ENCODE data around the gene CDHR3.

Gene CDHR3

DNA sequence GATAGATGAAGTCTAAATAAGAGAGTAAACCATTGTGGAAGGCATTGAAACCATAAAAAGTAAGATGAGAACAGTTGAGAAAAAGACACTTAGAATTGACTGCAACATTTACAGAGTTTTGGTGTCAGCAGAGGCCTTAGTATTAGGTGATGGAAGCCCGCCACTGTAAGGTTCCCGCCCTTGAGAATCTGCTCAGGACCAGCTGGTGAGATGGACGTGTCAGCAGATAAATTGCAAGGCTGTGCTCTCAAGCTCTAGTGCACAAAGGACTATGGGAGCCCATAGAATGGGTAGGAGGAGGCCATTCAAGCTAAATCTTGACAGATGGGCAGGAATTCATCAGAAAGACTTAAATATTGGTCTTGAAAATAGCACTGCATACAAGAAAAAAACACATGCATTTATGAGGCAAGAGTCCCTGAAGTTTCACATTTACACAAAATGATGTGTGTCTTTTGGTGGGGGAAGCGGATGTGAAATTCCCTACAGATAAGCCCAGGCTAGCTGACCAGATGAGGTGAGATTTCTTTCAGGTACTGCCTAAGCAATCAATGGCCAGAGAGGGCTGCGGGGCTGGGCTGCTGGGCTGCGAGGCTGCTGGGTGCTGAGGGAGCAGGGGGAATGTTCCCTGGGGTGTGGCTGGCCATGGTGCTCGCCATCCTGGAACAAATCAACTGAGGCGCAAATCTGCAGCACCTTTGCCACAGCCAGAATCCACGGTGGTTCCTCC, 106.6 kb downstream of the CDHR3 start:
- no peak for DNase-seq

DNA sequence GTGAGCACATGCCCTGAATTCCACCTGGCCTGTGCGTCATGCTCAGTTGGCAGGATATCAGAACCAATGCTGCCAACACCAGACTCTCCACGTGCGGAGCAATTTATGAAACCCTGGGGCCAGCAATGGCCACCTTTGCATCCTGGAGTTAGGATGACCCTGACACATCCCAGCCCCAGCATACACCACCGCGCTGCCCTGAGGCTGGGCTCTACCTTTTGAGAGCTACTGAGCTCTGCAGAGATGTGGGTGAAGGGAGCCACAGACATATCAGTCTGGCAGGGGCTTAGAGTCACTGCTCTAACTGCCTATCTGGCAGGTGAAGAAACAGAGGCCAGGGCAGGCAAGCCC, 107.1 kb downstream of the CDHR3 start:
- no peak for DNase-seq

DNA sequence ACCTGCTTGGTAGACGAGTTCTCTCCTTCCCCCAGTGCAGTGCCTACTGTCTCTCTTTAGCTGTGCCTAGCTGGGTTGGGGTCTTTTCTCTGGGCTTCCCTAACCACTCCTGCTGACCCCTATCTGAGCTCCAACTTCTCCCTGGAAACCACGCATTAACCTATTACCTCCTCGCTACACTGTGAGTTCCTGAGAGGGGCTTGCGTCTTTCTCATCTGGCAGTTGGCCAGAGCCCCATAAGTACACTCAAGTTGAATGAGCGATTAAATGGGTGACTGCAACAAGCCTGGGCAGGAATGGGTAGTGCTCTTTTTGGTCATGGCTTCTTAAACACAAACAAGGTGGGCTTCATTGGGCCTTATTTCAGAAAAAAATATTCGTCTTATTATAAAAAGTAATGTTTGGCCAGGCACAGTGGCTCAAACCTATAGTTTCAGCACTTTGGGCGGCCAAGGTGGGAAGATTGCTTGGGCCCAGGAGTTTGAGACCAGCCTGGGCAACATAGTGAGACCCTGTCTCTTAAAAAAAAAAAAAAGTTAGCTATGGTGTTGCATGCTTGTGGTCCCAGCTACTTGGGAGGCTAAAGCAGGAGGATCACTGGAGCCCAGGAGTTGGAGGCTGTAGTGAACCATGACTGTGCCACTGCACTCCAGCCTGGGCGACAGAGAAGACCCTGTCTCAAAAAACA, 107.6 kb downstream of the CDHR3 start:
- no peak for DNase-seq

DNA sequence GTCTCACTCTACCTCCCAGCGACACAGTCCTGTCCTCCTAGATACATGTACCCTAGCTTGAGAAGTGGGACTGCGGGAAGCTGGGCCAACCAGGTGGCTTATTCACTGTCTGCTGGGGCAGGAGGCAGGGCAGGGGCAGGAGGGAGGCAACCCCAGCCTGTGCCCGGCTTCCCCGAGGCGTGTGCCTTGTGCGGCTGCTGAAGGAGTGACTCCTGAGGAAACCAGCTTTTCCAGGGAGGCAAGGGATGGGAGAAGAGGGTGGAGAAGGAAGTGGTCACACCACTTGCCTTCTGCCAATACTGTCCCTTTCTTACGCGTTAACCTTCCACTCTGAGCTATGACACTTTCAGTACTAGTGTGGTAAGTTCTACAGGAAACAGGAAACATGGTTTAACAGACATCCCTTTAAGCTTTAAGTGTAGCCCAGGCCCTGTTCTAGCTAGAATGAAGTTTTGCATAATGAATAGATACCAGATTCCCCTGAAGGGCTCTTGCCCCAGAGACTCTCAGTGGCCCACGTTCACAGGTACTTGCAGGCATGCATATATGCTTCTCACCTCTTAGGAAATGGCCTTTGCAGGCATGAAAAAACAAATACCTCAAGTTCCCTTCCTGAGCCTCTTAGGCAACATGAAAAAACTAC, 108.4 kb downstream of the CDHR3 start:
- peak; percentile 89 for DNase-seq

DNA sequence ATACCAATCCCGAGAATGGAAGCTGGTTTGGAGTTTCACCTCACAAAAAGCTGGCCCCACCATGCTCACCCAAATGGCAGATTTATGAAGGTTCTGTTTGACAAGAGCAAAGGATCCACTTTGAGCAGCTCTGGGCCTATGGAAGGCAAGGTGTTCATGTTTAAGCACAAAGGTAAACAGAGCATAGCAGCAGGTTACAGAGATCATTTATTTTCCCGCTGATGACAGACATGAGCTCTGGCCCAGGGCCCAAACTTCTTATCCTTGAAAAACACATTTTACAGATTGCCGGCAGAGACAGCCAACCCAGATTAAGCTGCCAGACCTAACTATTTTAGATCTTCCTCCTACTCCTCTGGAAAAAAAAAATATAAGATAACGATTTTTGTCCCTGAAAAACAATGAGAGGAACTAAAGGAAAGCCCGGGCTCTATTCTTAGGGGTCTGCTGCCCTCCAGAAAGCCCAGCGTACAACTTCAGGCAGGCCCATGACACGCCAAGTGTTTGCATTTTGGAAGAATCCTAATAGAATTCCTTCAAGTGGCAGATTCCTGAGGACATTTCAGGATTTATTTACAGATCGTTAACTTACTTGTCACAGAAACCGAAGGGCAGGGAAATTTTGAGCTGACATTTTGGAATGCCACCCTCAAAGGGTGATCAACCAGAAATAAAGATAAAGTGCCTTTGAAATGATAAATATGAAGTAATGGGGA, 109.1 kb downstream of the CDHR3 start:
- no peak for DNase-seq

DNA sequence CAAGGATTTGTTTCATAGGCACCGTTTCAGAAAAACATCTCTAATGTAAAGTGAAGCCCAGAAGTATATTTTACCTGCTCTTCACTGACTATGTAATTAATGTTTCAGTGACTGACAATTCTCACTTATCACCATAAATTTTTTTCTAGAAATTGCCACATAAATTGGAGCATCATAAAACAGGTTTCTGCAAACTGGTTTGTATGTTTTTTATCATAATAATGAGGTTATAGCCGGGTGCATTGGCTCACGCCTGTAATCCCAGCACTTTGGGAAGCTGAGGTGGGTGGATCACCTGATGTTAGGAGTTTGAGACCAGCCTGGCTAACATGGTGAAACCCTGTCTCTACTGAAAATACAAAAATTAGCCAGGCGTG, 109.6 kb downstream of the CDHR3 start:
- no peak for DNase-seq

DNA sequence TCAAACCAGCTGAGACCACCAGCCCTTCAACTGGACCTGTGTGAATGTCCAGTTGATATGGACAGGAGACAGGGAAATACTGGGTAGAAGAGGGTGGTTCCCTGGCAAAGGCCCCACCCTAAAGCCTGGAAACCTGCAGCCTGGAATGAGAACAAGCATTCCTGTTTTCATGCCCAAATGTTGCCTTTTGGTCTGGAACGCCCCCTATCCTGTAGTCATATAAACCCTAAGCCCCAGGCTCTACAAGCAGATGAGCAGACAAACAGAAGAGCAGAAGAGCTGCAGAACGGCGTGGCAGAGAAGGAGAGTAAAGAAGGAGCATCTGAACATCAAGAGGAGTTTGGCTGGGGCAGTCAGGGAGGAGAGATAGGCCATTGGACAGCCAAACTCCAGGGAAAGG, 110.6 kb downstream of the CDHR3 start:
- no peak for DNase-seq

DNA sequence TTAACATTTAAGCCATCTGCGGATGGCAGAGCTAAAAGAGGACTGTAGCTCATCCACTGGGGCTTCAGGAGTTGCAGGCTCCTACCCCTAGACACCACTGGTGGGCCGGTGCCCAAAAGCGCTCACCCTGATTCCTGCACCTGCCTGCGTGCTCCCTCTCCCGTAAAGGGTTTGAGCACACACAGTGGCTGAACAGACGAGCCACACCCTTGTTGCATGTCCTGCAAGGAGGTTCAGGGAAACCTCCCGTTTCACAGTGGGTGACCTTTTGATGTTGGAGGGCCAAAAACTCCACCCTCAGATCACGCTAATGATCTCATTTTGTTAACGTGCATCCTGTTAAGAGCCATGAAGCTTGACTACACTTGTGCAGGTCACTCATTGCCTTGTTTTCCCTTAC, 111.2 kb downstream of the CDHR3 start:
- DNase-seq = no peak

DNA sequence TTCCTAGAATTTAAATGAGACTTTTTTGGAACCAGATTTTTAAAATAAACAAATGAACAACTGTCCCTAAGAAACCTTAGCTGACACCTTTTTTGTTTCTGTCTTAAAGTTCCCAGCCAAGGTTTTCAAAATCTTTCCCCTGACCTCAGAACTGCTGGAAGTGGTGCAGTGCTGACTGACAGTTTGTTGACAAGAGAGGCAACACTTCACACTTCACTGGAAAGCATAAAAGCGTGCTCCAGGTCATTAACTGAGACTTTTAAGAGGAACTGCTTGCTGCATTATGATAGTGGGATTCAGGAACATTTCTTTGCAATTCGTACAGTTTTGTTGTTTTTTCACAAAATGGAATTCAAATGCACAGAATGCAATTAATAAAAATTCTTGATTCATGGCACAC, 112.9 kb downstream of the CDHR3 start:
- DNase-seq = no peak

DNA sequence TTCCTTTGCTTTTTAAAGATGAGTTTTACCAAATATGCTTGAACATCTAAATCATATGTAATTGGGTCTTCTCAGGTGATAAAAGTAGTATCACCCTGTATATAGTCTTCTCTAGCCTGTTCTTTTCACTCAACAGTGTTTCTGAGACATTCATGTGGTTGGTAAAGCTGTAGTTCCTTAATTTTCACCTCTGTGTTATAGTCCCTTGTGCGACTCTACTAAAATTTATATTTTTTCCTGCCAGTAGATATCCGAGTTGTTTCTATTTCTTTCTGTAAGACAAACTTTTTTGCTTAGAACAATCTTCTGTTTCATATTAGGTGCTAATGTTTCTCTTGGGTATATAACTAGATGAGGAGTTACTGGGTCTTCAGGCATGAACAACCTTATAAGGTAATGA, 113.5 kb downstream of the CDHR3 start:
- no peak for DNase-seq

DNA sequence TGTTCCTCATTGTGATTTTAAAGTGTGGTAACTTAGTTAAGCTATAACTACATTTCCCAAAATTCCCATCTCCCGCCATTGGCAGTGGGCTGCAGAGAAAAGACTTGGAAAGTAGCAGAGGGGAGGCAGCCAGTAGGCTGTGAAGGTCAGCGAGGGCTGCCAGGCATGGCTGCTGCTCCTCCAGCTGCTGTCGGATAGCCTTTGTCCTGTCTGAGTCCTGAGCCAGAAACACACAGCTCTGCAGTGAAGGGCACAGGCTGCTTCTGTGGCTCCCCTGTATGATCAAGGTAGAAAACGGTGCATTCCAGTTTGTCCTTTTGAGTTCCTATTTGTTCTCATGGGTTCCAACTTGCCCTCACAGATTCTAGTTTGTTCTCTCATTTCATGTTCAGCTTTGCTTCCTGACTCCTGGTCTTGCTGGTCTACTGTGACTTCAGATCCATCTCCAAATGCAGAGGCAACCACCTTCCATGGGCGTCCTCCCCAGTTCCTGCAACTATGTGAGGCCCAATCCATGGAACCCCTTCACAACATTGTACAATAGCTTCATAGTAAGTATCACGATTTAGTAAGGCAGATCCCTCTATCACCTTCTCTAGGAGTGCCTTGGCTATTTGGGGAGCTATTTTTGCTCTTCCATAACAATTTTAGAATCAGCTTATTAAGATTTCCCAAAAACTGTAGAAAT, 117.4 kb downstream of the CDHR3 start:
- no peak for DNase-seq

DNA sequence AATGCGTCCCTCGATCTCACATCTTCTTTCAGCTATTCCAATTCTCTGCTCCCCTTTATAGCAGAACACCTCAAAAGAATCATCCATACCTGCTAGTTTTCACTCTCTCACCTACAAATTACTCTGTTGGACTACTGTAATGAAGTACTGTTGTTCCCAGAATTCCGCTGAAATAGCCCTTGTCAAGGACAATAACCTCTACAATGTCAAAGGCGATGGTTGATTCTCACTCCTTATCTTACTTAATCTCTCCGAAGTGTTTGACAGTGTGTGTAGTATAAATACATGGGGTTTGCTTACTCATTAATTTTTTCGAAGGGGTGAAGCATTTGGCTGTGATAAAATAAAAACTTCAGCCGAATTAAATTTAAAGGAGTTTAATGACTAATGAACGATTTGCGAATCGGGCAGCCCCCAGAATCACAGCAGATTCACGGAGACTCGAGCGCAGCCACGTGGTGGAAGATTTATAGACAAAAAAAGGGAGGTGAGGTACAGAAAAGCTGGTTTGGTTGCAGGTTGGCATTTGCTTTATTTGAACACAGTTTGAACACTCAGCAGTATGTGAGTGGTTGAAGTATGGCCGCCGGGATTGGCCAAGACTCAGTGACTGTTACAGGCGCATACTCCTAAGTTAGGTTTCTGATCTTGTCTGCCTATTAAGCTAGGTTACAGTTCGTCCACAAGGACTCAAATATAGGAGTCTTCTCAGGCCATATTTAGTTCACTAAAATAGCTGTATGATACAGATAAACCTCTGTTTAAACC, 119.2 kb downstream of the CDHR3 start:
- no peak for DNase-seq

Data from activated CD4-positive, alpha-beta T cell treated with anti-CD3 and anti-CD28 coated beads, Interleukin-2, amount 50 U/mL, for 16 hours (primary cell).